Hepatocyte (in vitro differentiated cells): ENCODE measurements around the gene PAXIP1. TPM values are rescaled to one million over a fixed set of nuclear protein-coding genes. Genes with fewer than 3 reads are reported as not detected.

Source experiments
- DNase-seq: peaks from one replicate; pipeline ENCODE4 v3.0.0-alpha.2; 2016; ENCODE audit warnings: low spot score
- H2AFZ ChIP-seq: fragments of 200-600 bp; sonication (generic); 2 replicates; pipeline ENCODE4 v1.6.0; 2016; ENCODE audit warnings: antibody characterized with exemption, mild to moderate bottlenecking
- H3K27ac ChIP-seq: fragments of 200-600 bp; sonication (generic); 2 replicates; pipeline ENCODE4 v1.5.1; 2016; ENCODE audit warnings: mild to moderate bottlenecking
- H3K27me3 ChIP-seq: fragments of 200-600 bp; sonication (generic); 2 replicates; pipeline ENCODE4 v1.6.1; 2016
- H3K36me3 ChIP-seq: fragments of 200-600 bp; sonication (generic); replicated peaks from 2 replicates; pipeline ENCODE4 v1.5.1; 2016; ENCODE audit warnings: low read depth; ENCODE audit not compliant: insufficient read depth
- H3K4me1 ChIP-seq: fragments of 200-600 bp; sonication (generic); 2 replicates; pipeline ENCODE4 v1.5.1; 2016; ENCODE audit warnings: mild to moderate bottlenecking, moderate library complexity; ENCODE audit not compliant: insufficient read depth
- H3K4me2 ChIP-seq: fragments of 200-600 bp; sonication (generic); 2 replicates; pipeline ENCODE4 v1.6.0; 2016
- H3K4me3 ChIP-seq: fragments of 200-600 bp; sonication (generic); 2 replicates; pipeline ENCODE4 v1.5.1; 2016; ENCODE audit warnings: mild to moderate bottlenecking
- H3K79me2 ChIP-seq: fragments of 200-600 bp; sonication (generic); 2 replicates; pipeline ENCODE4 v1.6.0; 2017; ENCODE audit warnings: mild to moderate bottlenecking
- H3K9me2 ChIP-seq: fragments of 200-600 bp; sonication (generic); replicated peaks from 2 replicates; pipeline ENCODE4 v1.6.0; 2017; ENCODE audit warnings: mild to moderate bottlenecking; ENCODE audit not compliant: insufficient read depth
- H3K9me3 ChIP-seq: fragments of 200-600 bp; sonication (generic); 2 replicates; pipeline ENCODE4 v1.5.1; 2016; ENCODE audit warnings: low read depth, mild to moderate bottlenecking
- H4K20me1 ChIP-seq: fragments of 200-600 bp; sonication (generic); 2 replicates; pipeline ENCODE4 v1.6.0; 2016; ENCODE audit warnings: mild to moderate bottlenecking; ENCODE audit not compliant: insufficient read depth, poor library complexity, severe bottlenecking
- CTCF ChIP-seq: fragments of 200-600 bp; sonication (generic); IDR thresholded peaks from 2 replicates; pipeline ENCODE4 v1.5.1; 2016; ENCODE audit warnings: antibody characterized with exemption, mild to moderate bottlenecking; ENCODE audit not compliant: poor library complexity
- EZH2 ChIP-seq: fragments of 200-600 bp; sonication (generic); IDR thresholded peaks from 2 replicates; pipeline ENCODE4 v1.6.1; 2016; ENCODE audit warnings: antibody characterized with exemption, mild to moderate bottlenecking, borderline replicate concordance
- EZH2phosphoT487 ChIP-seq: fragments of 200-600 bp; sonication (generic); IDR thresholded peaks from one replicate; pipeline ENCODE4 v1.6.1; 2018; ENCODE audit warnings: antibody characterized with exemption, mild to moderate bottlenecking, low read depth, moderate library complexity; ENCODE audit not compliant: unreplicated experiment, severe bottlenecking
- WGBS: methylation state at CpG from one replicate; pipeline ENCODE4 v1.1.6; 2016; ENCODE audit warnings: low lambda C conversion rate; ENCODE audit errors: missing lambda C conversion rate; 5-methylcytosine and 5-hydroxymethylcytosine counted together
- polyA plus RNA-seq: library from polyadenylated mRNA; unstranded; fragments of >200 nt; fragmentation: Nextera tagmentation; extraction: Ambion mirVana; gene quantifications from 2 replicates; pipeline ENCODE4 v1.2.1, GENCODE V29; 2016
- total RNA-seq: library from RNA; depleted of rRNA; stranded (reverse); fragments of >200 nt; gene quantifications from 2 replicates; pipeline ENCODE4 v1.2.3, GENCODE V29; 2014

The PAXIP1 gene
- total and polyA plus RNA-seq, 2 experiments from 2014 or later, result 4.5 to 12.2 TPM

GRCh38 chr7:154910977-154911376, 91.9 kb downstream of the PAXIP1 start:
- Histone ChIP-seq H3K36me3 (no peaks in the 10 kb centered on the region), H3K27me3 (no peaks in the 10 kb centered on the region), H4K20me1 (no peaks in the 10 kb centered on the region), H3K9me3 (no peaks in the 10 kb centered on the region), H3K79me2 (no peaks in the 10 kb centered on the region), H3K27ac (no peak overlapping the region), H3K4me1 (no peaks in the 10 kb centered on the region), H3K4me2 (no peak overlapping the region), H3K4me3 (no peak overlapping the region), H3K9me2 (no peaks in the 10 kb centered on the region), H2AFZ (no peak overlapping the region)
- TF ChIP-seq CTCF (no peak), EZH2phosphoT487 (no peak), EZH2 (no peak)
- 94% methylated on average over 4 of the region's 4 CpGs for WGBS
- DNase-seq, result no peak

GRCh38 chr7:154910125-154910524, 92.8 kb downstream of the PAXIP1 start:
- Histone ChIP-seq H3K9me2 (no peaks in the 10 kb centered on the region), H4K20me1 (no peaks in the 10 kb centered on the region), H3K4me1 (no peaks in the 10 kb centered on the region), H3K27me3 (no peaks in the 10 kb centered on the region), H3K27ac (no peak overlapping the region), H3K9me3 (no peaks in the 10 kb centered on the region), H3K79me2 (no peaks in the 10 kb centered on the region), H3K36me3 (no peaks in the 10 kb centered on the region), H2AFZ (no peak overlapping the region), H3K4me2 (no peak overlapping the region), H3K4me3 (no peak overlapping the region)
- DNase-seq, result no peak
- WGBS, result 86% methylated on average over 4 of the region's 4 CpGs
- no peak for TF ChIP-seq EZH2phosphoT487
- no peak for TF ChIP-seq EZH2
- TF ChIP-seq CTCF, result no peak

- Histone ChIP-seq H4K20me1 (no peaks in the 10 kb centered on the region), H3K9me3 (no peaks in the 10 kb centered on the region), H3K4me2 (no peak overlapping the region), H3K79me2 (no peaks in the 10 kb centered on the region), H3K27me3 (no peaks in the 10 kb centered on the region), H3K4me1 (no peaks in the 10 kb centered on the region), H3K9me2 (no peaks in the 10 kb centered on the region), H3K36me3 (no peaks in the 10 kb centered on the region), H3K27ac (no peak overlapping the region), H2AFZ (no peak overlapping the region), H3K4me3 (no peak overlapping the region)
- WGBS, result 88% methylated on average over 26 of the region's 26 CpGs
- TF ChIP-seq CTCF (no peak), EZH2 (no peak), EZH2phosphoT487 (no peak)
- DNase-seq, result no peak
Measured at GRCh38 chr7:154909241-154910105, 93.5 kb downstream of the PAXIP1 start.
